ENCODE measurements around the gene DNAJB8.

Gene DNAJB8

DNA sequence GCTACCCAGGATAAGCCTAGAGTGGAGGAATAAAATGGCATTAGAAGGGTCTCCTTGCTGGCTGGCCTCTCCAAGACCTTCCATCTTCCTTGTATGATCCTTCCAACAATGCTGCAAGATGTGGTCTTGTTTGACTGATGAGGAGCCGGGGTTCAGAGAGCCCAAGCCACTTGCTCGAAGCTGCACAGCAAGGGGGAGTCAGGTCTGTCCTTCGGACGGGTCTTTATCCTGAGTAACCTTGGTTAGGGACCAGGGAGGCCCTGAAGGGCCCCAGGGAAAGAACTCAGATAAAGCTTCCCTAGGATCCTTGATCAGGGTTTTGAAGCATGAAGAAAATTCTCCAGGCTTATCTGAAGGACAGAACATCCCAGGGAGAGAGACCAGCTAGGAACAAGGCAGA lies 7.0 kb upstream of the DNAJB8 start:
- no peak overlapping the region for H3K4me3 ChIP-seq (replicated peaks; ENCODE audit: low read depth, low read length)
- TF ChIP-seq CTCF (IDR thresholded peaks at IDR 0.05; ENCODE audit: low read depth, low read length, missing control alignments), result no peak
- DNase-seq (ENCODE audit: extremely low read depth, low read depth), result no peak

GRCh38 chr3:128473180-128473519 lies 6.5 kb upstream of the DNAJB8 start:
- TF ChIP-seq CTCF (IDR thresholded peaks at IDR 0.05; ENCODE audit: low read depth, low read length, missing control alignments), result no peak
- DNase-seq (ENCODE audit: extremely low read depth, low read depth), result no peak

GRCh38 chr3:128472449-128473179 lies 5.9 kb upstream of the DNAJB8 start:
- no peak for DNase-seq (ENCODE audit: extremely low read depth, low read depth)
- TF ChIP-seq CTCF (IDR thresholded peaks at IDR 0.05; ENCODE audit: low read depth, low read length, missing control alignments), result no peak
- H3K4me3 ChIP-seq (replicated peaks; ENCODE audit: low read depth, low read length), result no peak overlapping the region

More at GRCh38 chr3:128473180-128473519, 6.5 kb upstream of the DNAJB8 start:
- H3K4me3 ChIP-seq (replicated peaks; ENCODE audit: low read depth, low read length), result no peak overlapping the region

GRCh38 chr3:128471720-128472119 lies 5.0 kb upstream of the DNAJB8 start:
- TF ChIP-seq CTCF (IDR thresholded peaks at IDR 0.05; ENCODE audit: low read depth, low read length, missing control alignments), result no peak
- H3K4me3 ChIP-seq (replicated peaks; ENCODE audit: low read depth, low read length), result no peak overlapping the region
- no peak for DNase-seq (ENCODE audit: extremely low read depth, low read depth)

DNA sequence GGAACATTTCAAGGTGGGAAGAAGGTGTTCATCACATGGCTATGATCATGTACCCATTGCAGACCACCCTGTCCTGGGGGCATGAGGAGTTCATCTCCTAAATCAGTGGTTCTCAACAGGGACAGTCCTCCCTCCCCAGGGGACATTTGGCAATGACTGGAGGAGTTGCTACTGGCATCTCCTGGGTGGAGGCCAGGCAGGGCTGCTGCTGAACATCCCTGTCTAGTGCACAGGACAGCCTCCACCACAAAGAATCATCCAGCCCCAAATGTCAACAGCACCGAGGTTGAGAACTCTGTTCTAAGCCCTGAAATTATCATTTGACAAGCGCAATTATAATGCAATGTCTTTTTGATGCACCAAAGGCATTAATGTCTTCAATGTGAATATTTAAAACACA lies 4.4 kb upstream of the DNAJB8 start:
- no peak for DNase-seq (ENCODE audit: extremely low read depth, low read depth)
- no peak overlapping the region for H3K4me3 ChIP-seq (replicated peaks; ENCODE audit: low read depth, low read length)
- no peak for TF ChIP-seq CTCF (IDR thresholded peaks at IDR 0.05; ENCODE audit: low read depth, low read length, missing control alignments)

DNA sequence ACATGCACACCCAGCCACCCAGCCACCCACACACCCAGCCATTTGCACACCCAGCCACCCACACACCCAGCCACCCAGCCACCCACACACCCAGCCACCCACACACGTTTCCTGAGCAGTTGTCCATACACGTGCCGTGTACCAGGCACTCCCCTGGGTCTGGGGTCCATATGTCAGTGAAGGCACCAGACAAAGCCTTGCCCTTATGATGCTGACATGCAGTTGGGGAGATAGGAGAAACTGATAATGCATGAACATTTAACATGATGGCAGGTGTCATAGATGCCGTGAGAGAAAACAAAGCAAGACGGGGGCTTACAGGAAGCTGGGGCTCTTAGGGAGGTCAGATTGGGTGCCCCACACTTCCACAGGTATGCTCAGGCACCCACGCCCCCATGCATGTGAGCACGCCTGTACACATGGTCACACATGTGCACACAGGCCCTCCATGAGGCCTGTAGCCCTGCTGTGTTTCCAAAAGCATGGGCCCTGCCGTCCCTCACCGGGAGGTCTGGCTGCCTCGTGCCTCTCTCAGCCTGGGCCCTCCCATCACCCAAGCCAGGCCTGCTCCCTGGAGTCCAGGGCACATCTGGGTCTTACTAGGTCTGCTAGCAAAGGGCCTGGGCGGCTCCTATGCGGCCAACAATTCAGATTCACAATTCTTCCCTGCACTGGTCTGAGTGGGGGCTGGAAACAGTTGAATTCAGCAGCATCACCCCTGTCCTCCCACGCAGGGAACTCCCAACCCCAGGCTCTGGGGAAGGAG lies 3.6 kb upstream of the DNAJB8 start:
- no peak for TF ChIP-seq CTCF (IDR thresholded peaks at IDR 0.05; ENCODE audit: low read depth, low read length, missing control alignments)
- H3K4me3 ChIP-seq (replicated peaks; ENCODE audit: low read depth, low read length), result no peak overlapping the region
- no peak for DNase-seq (ENCODE audit: extremely low read depth, low read depth)

All from HFF-Myc (cell line).